SK-N-SH (cell line): Measurements from ENCODE around the gene DOCK10. TPM values are rescaled to one million over a fixed set of nuclear protein-coding genes. Genes with fewer than 3 reads are reported as not detected.
A peak's percentile ranks its signal among the peaks of the same experiment; 100 is the strongest.

Experiments
- CTCF ChIA-PET: fragments of 300-600, 350-600 bp; formaldehyde crosslinking; extraction: SDS; loops from one replicate; lab custom pipeline; 2021; lab: Yijun Ruan, JAX
- POLR2A ChIA-PET: fragments of 350-600 bp; sonication (Branson Sonifier 250); formaldehyde crosslinking; extraction: SDS; loops from one replicate; lab custom pipeline; 2020; ENCODE audit warnings: antibody characterized with exemption, inconsistent platforms; lab: Yijun Ruan, JAX
- DNase-seq: peaks from one replicate; pipeline ENCODE4 v3.0.0; 2012
- H2AFZ ChIP-seq: fragments of 200-600 bp; sonication (generic); 2 replicates; pipeline ENCODE4 v1.8.1; 2016; ENCODE audit warnings: antibody characterized with exemption, mild to moderate bottlenecking, low read depth
- H3F3A ChIP-seq: fragments of 200-600 bp; sonication (generic); replicated peaks from 2 replicates; pipeline ENCODE3; 2016; ENCODE audit warnings: antibody characterized with exemption, mild to moderate bottlenecking; ENCODE audit not compliant: insufficient read depth
- H3K27ac ChIP-seq, 2 experiments: fragments of 200-500 bp in 1 of 2; fragments of 200-600 bp in 1 of 2; sonication (Bioruptor generic) in 1 of 2; sonication (generic), shearing (Covaris generic) in 1 of 2; 2 replicates each; pipeline versions ENCODE4 v1.5.1 to v1.6.1; 2014 to 2016; ENCODE audit warnings: low read depth in 2 of 2, inconsistent platforms in 1 of 2, low read length in 1 of 2, mild to moderate bottlenecking in 1 of 2, mixed read lengths in 1 of 2
- H3K27me3 ChIP-seq: fragments of 200-600 bp; sonication (generic), shearing (Covaris generic); 2 replicates; pipeline ENCODE4 v1.6.1; 2016; ENCODE audit warnings: mixed run types; ENCODE audit not compliant: insufficient read depth
- H3K36me3 ChIP-seq, 2 experiments: fragments of 200-500 bp in 1 of 2; fragments of 200-600 bp in 1 of 2; sonication (Bioruptor generic) in 1 of 2; sonication (generic) in 1 of 2; replicated peaks in 1 of 2; 2 replicates each; pipeline versions ENCODE3 to v1.5.1; 2014 to 2016; ENCODE audit warnings: low read length in 1 of 2, mild to moderate bottlenecking in 1 of 2; ENCODE audit not compliant: insufficient read depth in 2 of 2, control insufficient read depth in 1 of 2
- H3K4me1 ChIP-seq, 2 experiments: fragments of 200-500 bp in 1 of 2; fragments of 200-600 bp in 1 of 2; sonication (Bioruptor generic) in 1 of 2; sonication (generic), shearing (Covaris generic) in 1 of 2; 2 replicates each; pipeline versions ENCODE4 v1.5.1 to v1.6.1; 2014 to 2016; ENCODE audit warnings: low read depth in 1 of 2, low read length in 1 of 2, mixed run types in 1 of 2; ENCODE audit not compliant: insufficient read depth in 2 of 2, control insufficient read depth in 1 of 2
- H3K4me2 ChIP-seq: fragments of 200-600 bp; sonication (generic), shearing (Covaris generic); 2 replicates; pipeline ENCODE4 v1.6.1; 2017; ENCODE audit warnings: mixed run types
- H3K4me3 ChIP-seq, 2 experiments: fragments of 200-500 bp in 1 of 2; fragments of 200-600 bp in 1 of 2; sonication (Bioruptor generic) in 1 of 2; sonication (generic), shearing (Covaris generic) in 1 of 2; 2 replicates each; pipeline versions ENCODE4 v1.5.1 to v1.8.1; 2014 to 2016; ENCODE audit warnings: low read depth in 2 of 2, inconsistent platforms in 1 of 2, low read length in 1 of 2, mild to moderate bottlenecking in 1 of 2, mixed read lengths in 1 of 2, moderate library complexity in 1 of 2
- H3K79me2 ChIP-seq: fragments of 200-600 bp; sonication (generic); 2 replicates; pipeline ENCODE4 v1.8.1; 2017; ENCODE audit warnings: mild to moderate bottlenecking; ENCODE audit not compliant: insufficient read depth
- H3K9ac ChIP-seq: fragments of 200-600 bp; sonication (generic); 2 replicates; pipeline ENCODE4 v1.6.1; 2017; ENCODE audit warnings: mixed run types
- H3K9me2 ChIP-seq: fragments of 200-600 bp; sonication (generic); 2 replicates; pipeline ENCODE4 v1.6.1; 2017; ENCODE audit warnings: mixed run types
- H3K9me3 ChIP-seq: fragments of 200-600 bp; sonication (generic); 2 replicates; pipeline ENCODE4 v1.6.1; 2017; ENCODE audit warnings: mixed run types, mild to moderate bottlenecking, moderate library complexity
- H4K20me1 ChIP-seq: fragments of 200-600 bp; sonication (generic); 2 replicates; pipeline ENCODE4 v1.6.1; 2017; ENCODE audit warnings: mild to moderate bottlenecking, mixed run types; ENCODE audit not compliant: insufficient read depth
- CHD2 ChIP-seq: fragments of 150-350 bp; IDR thresholded peaks from 2 replicates; pipeline ENCODE4 v1.6.1; 2018; ENCODE audit warnings: low read length; ENCODE audit not compliant: partially characterized antibody
- ELF1 ChIP-seq: IDR thresholded peaks from 2 replicates; pipeline ENCODE4 v1.4.0; 2012
- EZH2phosphoT487 ChIP-seq: fragments of 200-600 bp; sonication (generic); IDR thresholded peaks from 2 replicates; pipeline ENCODE4 v1.6.1; 2017; ENCODE audit warnings: low read depth, mixed run types, mild to moderate bottlenecking, antibody characterized with exemption, moderate library complexity, borderline replicate concordance
- GATA2 ChIP-seq: sonication (generic); formaldehyde crosslinking; IDR thresholded peaks from 2 replicates; pipeline ENCODE4 v1.5.0; 2020; ENCODE audit warnings: mild to moderate bottlenecking, missing genetic modification reagents
- JUND ChIP-seq: IDR thresholded peaks from 2 replicates; pipeline ENCODE4 v1.4.0; 2012
- MAX ChIP-seq: IDR thresholded peaks from 2 replicates; pipeline ENCODE4 v1.4.0; 2012; ENCODE audit warnings: low read depth
- MEF2A ChIP-seq: IDR thresholded peaks from 2 replicates; pipeline ENCODE4 v1.4.0; 2012; ENCODE audit warnings: low read depth, borderline replicate concordance
- NFIC ChIP-seq: IDR thresholded peaks from 2 replicates; pipeline ENCODE4 v1.4.0; 2012; ENCODE audit warnings: borderline replicate concordance
- RCOR1 ChIP-seq: fragments of 150-350 bp; IDR thresholded peaks from 2 replicates; pipeline ENCODE4 v1.6.1; 2017; ENCODE audit warnings: antibody characterized with exemption, low read length
- RFX5 ChIP-seq: IDR thresholded peaks from 2 replicates; pipeline ENCODE4 v1.6.1; 2012; ENCODE audit warnings: mild to moderate bottlenecking, improper control_type of control experiment, low read length
- SIN3A ChIP-seq: IDR thresholded peaks from 2 replicates; pipeline ENCODE4 v1.6.1; 2012; ENCODE audit warnings: low read depth, mild to moderate bottlenecking, low read length, moderate library complexity, borderline replicate concordance
- SMC3 ChIP-seq: IDR thresholded peaks from 2 replicates; pipeline ENCODE4 v1.6.1; 2012; ENCODE audit warnings: low read depth, low read length, improper control_type of control experiment
- TAF1 ChIP-seq: IDR thresholded peaks from 2 replicates; pipeline ENCODE4 v1.6.1; 2012; ENCODE audit warnings: low read depth, mild to moderate bottlenecking, low read length, moderate library complexity, borderline replicate concordance
- TCF12 ChIP-seq: IDR thresholded peaks from 2 replicates; pipeline ENCODE4 v1.4.0; 2012
- USF1 ChIP-seq: IDR thresholded peaks from 2 replicates; pipeline ENCODE4 v1.4.0; 2012; ENCODE audit warnings: low read depth, borderline replicate concordance
- USF2 ChIP-seq: fragments of 150-350 bp; IDR thresholded peaks from 2 replicates; pipeline ENCODE4 v1.6.1; 2017; ENCODE audit warnings: antibody characterized with exemption, low read length, low read depth, borderline replicate concordance
- WGBS: methylation state at CpG from one replicate; pipeline ENCODE4 v1.1.6; 2017; ENCODE audit warnings: low lambda C conversion rate; 5-methylcytosine and 5-hydroxymethylcytosine counted together
- polyA plus RNA-seq, 3 experiments: library from polyadenylated mRNA; depleted of rRNA; stranded (reverse); fragments of >200 nt; gene quantifications; 2 replicates each; pipeline ENCODE4 v1.2.3, GENCODE V29; 2012
- TF ChIP-seq, protein P1 (sequence below): fragments of 200-600 bp; sonication (generic); IDR thresholded peaks from 2 replicates; pipeline ENCODE4 v1.6.1; 2017; ENCODE audit warnings: antibody characterized with exemption, mild to moderate bottlenecking, moderate library complexity
- TF ChIP-seq, protein P2 (sequence below): IDR thresholded peaks from 2 replicates; pipeline ENCODE4 v1.4.0; 2012; ENCODE audit warnings: low read depth, borderline replicate concordance
- TF ChIP-seq, protein P3 (sequence below): IDR thresholded peaks from 2 replicates; pipeline ENCODE4 v1.6.1; 2012; ENCODE audit warnings: mild to moderate bottlenecking, low read depth, low read length, moderate library complexity
- TF ChIP-seq, protein P4 (sequence below): IDR thresholded peaks from 2 replicates; pipeline ENCODE4; 2012

The DOCK10 gene
- polyA plus RNA-seq, 1 of the 3 experiments (the other 2 are of a cell fraction): 24.1 TPM

- TF ChIP-seq, protein P1, sequence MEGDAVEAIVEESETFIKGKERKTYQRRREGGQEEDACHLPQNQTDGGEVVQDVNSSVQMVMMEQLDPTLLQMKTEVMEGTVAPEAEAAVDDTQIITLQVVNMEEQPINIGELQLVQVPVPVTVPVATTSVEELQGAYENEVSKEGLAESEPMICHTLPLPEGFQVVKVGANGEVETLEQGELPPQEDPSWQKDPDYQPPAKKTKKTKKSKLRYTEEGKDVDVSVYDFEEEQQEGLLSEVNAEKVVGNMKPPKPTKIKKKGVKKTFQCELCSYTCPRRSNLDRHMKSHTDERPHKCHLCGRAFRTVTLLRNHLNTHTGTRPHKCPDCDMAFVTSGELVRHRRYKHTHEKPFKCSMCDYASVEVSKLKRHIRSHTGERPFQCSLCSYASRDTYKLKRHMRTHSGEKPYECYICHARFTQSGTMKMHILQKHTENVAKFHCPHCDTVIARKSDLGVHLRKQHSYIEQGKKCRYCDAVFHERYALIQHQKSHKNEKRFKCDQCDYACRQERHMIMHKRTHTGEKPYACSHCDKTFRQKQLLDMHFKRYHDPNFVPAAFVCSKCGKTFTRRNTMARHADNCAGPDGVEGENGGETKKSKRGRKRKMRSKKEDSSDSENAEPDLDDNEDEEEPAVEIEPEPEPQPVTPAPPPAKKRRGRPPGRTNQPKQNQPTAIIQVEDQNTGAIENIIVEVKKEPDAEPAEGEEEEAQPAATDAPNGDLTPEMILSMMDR: no peak
- TF ChIP-seq EZH2phosphoT487: no peak
- no peak for TF ChIP-seq TAF1
- TF ChIP-seq, protein P2, sequence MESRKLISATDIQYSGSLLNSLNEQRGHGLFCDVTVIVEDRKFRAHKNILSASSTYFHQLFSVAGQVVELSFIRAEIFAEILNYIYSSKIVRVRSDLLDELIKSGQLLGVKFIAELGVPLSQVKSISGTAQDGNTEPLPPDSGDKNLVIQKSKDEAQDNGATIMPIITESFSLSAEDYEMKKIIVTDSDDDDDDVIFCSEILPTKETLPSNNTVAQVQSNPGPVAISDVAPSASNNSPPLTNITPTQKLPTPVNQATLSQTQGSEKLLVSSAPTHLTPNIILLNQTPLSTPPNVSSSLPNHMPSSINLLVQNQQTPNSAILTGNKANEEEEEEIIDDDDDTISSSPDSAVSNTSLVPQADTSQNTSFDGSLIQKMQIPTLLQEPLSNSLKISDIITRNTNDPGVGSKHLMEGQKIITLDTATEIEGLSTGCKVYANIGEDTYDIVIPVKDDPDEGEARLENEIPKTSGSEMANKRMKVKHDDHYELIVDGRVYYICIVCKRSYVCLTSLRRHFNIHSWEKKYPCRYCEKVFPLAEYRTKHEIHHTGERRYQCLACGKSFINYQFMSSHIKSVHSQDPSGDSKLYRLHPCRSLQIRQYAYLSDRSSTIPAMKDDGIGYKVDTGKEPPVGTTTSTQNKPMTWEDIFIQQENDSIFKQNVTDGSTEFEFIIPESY: no peak
- no peak for TF ChIP-seq ELF1
- TF ChIP-seq MEF2A: no peak
- TF ChIP-seq RFX5: no peak
These were observed 33.9 kb upstream of the DOCK10 start (continued) for GRCh38 chr2:225076125-225076524.

GRCh38 chr2:225074919-225075681 lies 32.8 kb upstream of the DOCK10 start:
- peaks cover 7% of the 10 kb centered on the region for H3F3A ChIP-seq
- no peak overlapping the region for H3K9ac ChIP-seq
- peaks cover 6 to 11% of the 10 kb centered on the region in 2 experiments; a peak in 2 of 4 replicates for H3K4me1 ChIP-seq
- no peak overlapping the region for H2AFZ ChIP-seq
- no peaks in the 10 kb centered on the region for H3K36me3 ChIP-seq
- WGBS: 90% methylated on average over 1 of the region's 1 CpG
- H3K79me2 ChIP-seq: no peaks in the 10 kb centered on the region
- POLR2A ChIA-PET: no interaction called here
- H3K9me3 ChIP-seq: no peaks in the 10 kb centered on the region
- no peaks in the 10 kb centered on the region for H4K20me1 ChIP-seq
- H3K4me2 ChIP-seq: peak overlapping the region; percentile 23; the same call in 1 of the 2 replicates
- H3K4me3 ChIP-seq: no peak overlapping the region
- no peaks in the 10 kb centered on the region for H3K9me2 ChIP-seq
- H3K27me3 ChIP-seq: no peaks in the 10 kb centered on the region
- no peak for DNase-seq
- peak overlapping the region; percentile 76 to 80; a peak in 3 of 4 replicates for H3K27ac ChIP-seq
- CTCF ChIA-PET: no interaction called here
- TF ChIP-seq TCF12: no peak
- TF ChIP-seq USF2: no peak
- no peak for TF ChIP-seq SIN3A
- TF ChIP-seq USF1: no peak
- TF ChIP-seq NFIC: no peak
- no peak for TF ChIP-seq JUND
- TF ChIP-seq, protein P3, sequence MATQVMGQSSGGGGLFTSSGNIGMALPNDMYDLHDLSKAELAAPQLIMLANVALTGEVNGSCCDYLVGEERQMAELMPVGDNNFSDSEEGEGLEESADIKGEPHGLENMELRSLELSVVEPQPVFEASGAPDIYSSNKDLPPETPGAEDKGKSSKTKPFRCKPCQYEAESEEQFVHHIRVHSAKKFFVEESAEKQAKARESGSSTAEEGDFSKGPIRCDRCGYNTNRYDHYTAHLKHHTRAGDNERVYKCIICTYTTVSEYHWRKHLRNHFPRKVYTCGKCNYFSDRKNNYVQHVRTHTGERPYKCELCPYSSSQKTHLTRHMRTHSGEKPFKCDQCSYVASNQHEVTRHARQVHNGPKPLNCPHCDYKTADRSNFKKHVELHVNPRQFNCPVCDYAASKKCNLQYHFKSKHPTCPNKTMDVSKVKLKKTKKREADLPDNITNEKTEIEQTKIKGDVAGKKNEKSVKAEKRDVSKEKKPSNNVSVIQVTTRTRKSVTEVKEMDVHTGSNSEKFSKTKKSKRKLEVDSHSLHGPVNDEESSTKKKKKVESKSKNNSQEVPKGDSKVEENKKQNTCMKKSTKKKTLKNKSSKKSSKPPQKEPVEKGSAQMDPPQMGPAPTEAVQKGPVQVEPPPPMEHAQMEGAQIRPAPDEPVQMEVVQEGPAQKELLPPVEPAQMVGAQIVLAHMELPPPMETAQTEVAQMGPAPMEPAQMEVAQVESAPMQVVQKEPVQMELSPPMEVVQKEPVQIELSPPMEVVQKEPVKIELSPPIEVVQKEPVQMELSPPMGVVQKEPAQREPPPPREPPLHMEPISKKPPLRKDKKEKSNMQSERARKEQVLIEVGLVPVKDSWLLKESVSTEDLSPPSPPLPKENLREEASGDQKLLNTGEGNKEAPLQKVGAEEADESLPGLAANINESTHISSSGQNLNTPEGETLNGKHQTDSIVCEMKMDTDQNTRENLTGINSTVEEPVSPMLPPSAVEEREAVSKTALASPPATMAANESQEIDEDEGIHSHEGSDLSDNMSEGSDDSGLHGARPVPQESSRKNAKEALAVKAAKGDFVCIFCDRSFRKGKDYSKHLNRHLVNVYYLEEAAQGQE: no peak
- no peak for TF ChIP-seq MAX
- TF ChIP-seq, protein P4, sequence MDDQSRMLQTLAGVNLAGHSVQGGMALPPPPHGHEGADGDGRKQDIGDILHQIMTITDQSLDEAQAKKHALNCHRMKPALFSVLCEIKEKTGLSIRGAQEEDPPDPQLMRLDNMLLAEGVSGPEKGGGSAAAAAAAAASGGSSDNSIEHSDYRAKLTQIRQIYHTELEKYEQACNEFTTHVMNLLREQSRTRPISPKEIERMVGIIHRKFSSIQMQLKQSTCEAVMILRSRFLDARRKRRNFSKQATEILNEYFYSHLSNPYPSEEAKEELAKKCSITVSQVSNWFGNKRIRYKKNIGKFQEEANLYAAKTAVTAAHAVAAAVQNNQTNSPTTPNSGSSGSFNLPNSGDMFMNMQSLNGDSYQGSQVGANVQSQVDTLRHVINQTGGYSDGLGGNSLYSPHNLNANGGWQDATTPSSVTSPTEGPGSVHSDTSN: no peak
- TF ChIP-seq TAF1: no peak
- no peak for TF ChIP-seq GATA2
- TF ChIP-seq CHD2: no peak
- TF ChIP-seq RCOR1: no peak
- TF ChIP-seq EZH2phosphoT487: no peak
- TF ChIP-seq SMC3: no peak
- TF ChIP-seq MEF2A: no peak
